HG03159 (cell line): Measurements from ENCODE around the gene DHRS1.
"Not testable (repeated sequence)": the region's sequence is repeated elsewhere in the genome, so short reads cannot be mapped to it uniquely, and the experiment has no call there.

Experiments used
- ATAC-seq: cut with Tn5 transposase; IDR thresholded peaks from one replicate; pipeline ENCODE4 v1.9.1; 2021; ENCODE audit warnings: mild to moderate bottlenecking, moderate library complexity; ENCODE audit not compliant: unreplicated experiment

The DHRS1 gene

GRCh38 chr14:24252289-24253124 lies 47.1 kb downstream of the DHRS1 start:
- ATAC-seq: no peak

GRCh38 chr14:24251880-24252288 lies 47.7 kb downstream of the DHRS1 start:
- no peak for ATAC-seq

DNA sequence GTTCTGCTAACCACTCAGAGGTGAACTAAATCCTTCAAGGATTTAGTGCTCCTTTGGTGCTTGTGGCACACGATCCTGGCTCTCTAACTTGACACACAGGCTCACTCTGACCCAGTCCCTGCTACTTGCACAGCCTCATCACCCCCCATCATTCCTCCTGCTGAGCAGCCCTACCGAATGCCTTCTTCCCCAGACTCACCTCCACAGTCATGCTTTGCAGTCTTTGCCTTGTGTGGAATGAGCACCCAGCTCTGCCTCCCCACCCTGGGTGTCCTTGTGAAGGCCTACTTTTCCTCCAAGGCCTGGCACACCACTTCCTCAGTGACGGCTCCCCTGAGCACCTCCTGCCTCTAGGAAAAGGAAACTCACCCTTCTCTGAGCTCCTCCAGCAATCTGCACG lies 49.2 kb downstream of the DHRS1 start:
- ATAC-seq: no peak

- ATAC-seq: no peak
These were observed 50.2 kb downstream of the DHRS1 start for GRCh38 chr14:24249230-24250021.

DNA sequence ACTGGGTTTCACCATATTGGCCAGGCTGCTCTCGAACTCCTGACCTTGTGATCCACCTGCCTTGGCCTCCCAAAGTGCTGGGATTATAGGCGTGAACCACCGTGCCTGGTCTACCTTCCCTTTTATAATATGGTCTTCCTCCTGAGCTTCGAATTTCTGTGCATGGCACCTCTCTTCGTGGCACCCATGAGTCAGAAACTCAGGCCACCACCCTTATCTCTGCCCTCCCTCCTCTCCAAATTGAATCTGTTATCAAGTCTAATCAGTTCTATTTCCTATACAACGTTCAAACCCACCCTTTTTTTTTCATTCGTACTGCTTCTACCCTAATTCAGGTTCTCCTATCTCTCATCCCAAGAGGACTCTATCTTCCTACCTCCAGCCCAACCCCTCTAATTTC lies 52.2 kb downstream of the DHRS1 start:
- ATAC-seq: no peak

DNA sequence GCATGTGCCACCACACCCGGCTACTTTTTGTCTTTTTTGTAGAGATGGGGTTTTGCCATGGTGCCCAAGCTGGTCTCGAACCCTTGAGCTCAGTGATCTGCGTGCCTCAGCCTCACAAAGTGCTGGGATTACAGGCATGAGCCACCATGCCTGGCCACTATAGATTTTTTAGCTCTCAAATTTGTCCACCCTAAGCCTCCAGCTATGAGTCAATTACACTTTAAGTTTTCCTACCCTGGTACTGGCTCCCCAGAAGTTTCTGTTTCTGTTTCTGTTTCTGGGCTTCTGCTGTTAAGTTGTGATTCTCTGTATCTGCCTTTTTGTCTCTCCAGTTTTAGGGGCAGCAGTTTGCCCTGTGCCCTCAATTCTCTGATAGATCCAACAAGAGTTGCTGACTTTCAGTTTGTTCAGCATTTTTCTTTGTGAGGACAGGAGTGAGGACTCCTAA lies 52.8 kb downstream of the DHRS1 start:
- no peak for ATAC-seq

GRCh38 chr14:24245350-24245749 lies 54.2 kb downstream of the DHRS1 start:
- ATAC-seq: not testable (repeated sequence)

- no peak for ATAC-seq
These were observed 56.2 kb downstream of the DHRS1 start for GRCh38 chr14:24243336-24243836.

- ATAC-seq: peak; percentile 73
These were observed 57.6 kb downstream of the DHRS1 start for GRCh38 chr14:24241829-24242443.
